Neural progenitor cell (in vitro differentiated cells): ENCODE results near the gene DCP1B. TPM values are rescaled to one million over a fixed set of nuclear protein-coding genes. Genes with fewer than 3 reads are reported as not detected.

Experiments
- DNase-seq: peaks from one replicate; pipeline ENCODE4 v3.0.0-alpha.2; 2016; ENCODE audit warnings: low spot score
- H2AFZ ChIP-seq: fragments of 200-600 bp; sonication (generic); replicated peaks from 2 replicates; pipeline ENCODE4 v1.6.1; 2016; ENCODE audit warnings: antibody characterized with exemption
- H3F3A ChIP-seq: fragments of 200-600 bp; sonication (generic); 2 replicates; pipeline ENCODE4 v1.6.1; 2016; ENCODE audit warnings: antibody characterized with exemption, low read depth
- H3K27ac ChIP-seq: fragments of 200-600 bp; sonication (generic); 2 replicates; pipeline ENCODE4 v1.5.1; 2016; ENCODE audit warnings: mild to moderate bottlenecking
- H3K27me3 ChIP-seq: fragments of 200-600 bp; sonication (generic); 2 replicates; pipeline ENCODE4 v1.6.1; 2016; ENCODE audit warnings: mild to moderate bottlenecking, moderate library complexity
- H3K36me3 ChIP-seq: fragments of 200-600 bp; sonication (generic); 2 replicates; pipeline ENCODE4 v1.5.1; 2016
- H3K4me1 ChIP-seq: fragments of 200-600 bp; sonication (generic); 2 replicates; pipeline ENCODE4 v1.6.1; 2016; ENCODE audit warnings: mixed run types
- H3K4me2 ChIP-seq: fragments of 200-600 bp; sonication (generic); 2 replicates; pipeline ENCODE4 v1.6.1; 2016
- H3K4me3 ChIP-seq: fragments of 200-600 bp; sonication (generic); 2 replicates; pipeline ENCODE4 v1.5.1; 2016
- H3K79me2 ChIP-seq: fragments of 200-600 bp; sonication (generic); 2 replicates; pipeline ENCODE4 v1.6.1; 2016; ENCODE audit warnings: low read depth
- H3K9ac ChIP-seq: fragments of 200-600 bp; sonication (generic); 2 replicates; pipeline ENCODE4 v1.6.1; 2016
- H3K9me3 ChIP-seq: fragments of 200-600 bp; sonication (generic); 2 replicates; pipeline ENCODE4 v1.5.1; 2016; ENCODE audit warnings: low read depth
- H4K20me1 ChIP-seq: fragments of 200-600 bp; sonication (generic); 2 replicates; pipeline ENCODE4 v1.6.1; 2016; ENCODE audit warnings: low read depth
- H3K27ac Mint-ChIP-seq: 3 replicates; pipeline ENCODE4 v1.8.0; 2021; ENCODE audit warnings: mixed read lengths
- H3K27me3 Mint-ChIP-seq: 2 replicates; pipeline ENCODE4 v1.8.0; 2022; ENCODE audit warnings: low read depth, mild to moderate bottlenecking, inconsistent platforms, moderate library complexity, mixed read lengths; ENCODE audit not compliant: insufficient read depth
- H3K36me3 Mint-ChIP-seq: 3 replicates; pipeline ENCODE4 v1.8.0; 2021; ENCODE audit warnings: mixed read lengths
- H3K4me1 Mint-ChIP-seq: 3 replicates; pipeline ENCODE4 v1.8.0; 2021; ENCODE audit warnings: mixed read lengths
- H3K4me3 Mint-ChIP-seq: 3 replicates; pipeline ENCODE4 v1.8.0; 2021; ENCODE audit warnings: mild to moderate bottlenecking, moderate library complexity, mixed read lengths
- H3K9me3 Mint-ChIP-seq: 3 replicates; pipeline ENCODE4 v1.8.0; 2020; ENCODE audit warnings: mixed read lengths
- CTCF ChIP-seq: fragments of 200-600 bp; sonication (generic); IDR thresholded peaks from 2 replicates; pipeline ENCODE4 v1.5.1; 2017; ENCODE audit warnings: antibody characterized with exemption, mild to moderate bottlenecking
- EZH2 ChIP-seq: fragments of 200-600 bp; sonication (generic); IDR thresholded peaks from 2 replicates; pipeline ENCODE4 v1.6.1; 2017; ENCODE audit warnings: antibody characterized with exemption, mild to moderate bottlenecking, moderate library complexity
- EZH2phosphoT487 ChIP-seq: fragments of 200-600 bp; sonication (generic); IDR thresholded peaks from 2 replicates; pipeline ENCODE4 v1.6.1; 2017; ENCODE audit warnings: antibody characterized with exemption
- total RNA-seq: library from RNA; depleted of rRNA; stranded (reverse); fragments of >200 nt; gene quantifications from 2 replicates; pipeline ENCODE4 v1.2.3, GENCODE V29; 2015; ENCODE audit warnings: low replicate concordance

Gene DCP1B
- total RNA-seq, 1 donor from 2014 or later = 20.2 TPM

GRCh38 chr12:2051700-2052621 lies 47.7 kb upstream of the DCP1B start:
- peak overlapping the region; percentile 90 for H2AFZ ChIP-seq
- Mint-ChIP-seq H3K4me3 (peak overlapping the region; percentile 89), H3K27ac (no peak overlapping the region), H3K36me3 (no peaks in the 10 kb centered on the region), H3K9me3 (no peaks in the 10 kb centered on the region), H3K4me1 (peaks cover 16% of the 10 kb centered on the region), H3K27me3 (peaks cover 42% of the 10 kb centered on the region)
- peak overlapping the region; percentile 95 for H3K4me2 ChIP-seq
- H3F3A ChIP-seq = peaks cover 13% of the 10 kb centered on the region
- H3K27ac ChIP-seq = no peak overlapping the region
- no peak for TF ChIP-seq EZH2
- no peak for TF ChIP-seq EZH2phosphoT487
- no peak for TF ChIP-seq CTCF
- H4K20me1 ChIP-seq = no peaks in the 10 kb centered on the region
- H3K79me2 ChIP-seq = no peaks in the 10 kb centered on the region
- no peaks in the 10 kb centered on the region for H3K36me3 ChIP-seq
- peaks cover 3% of the 10 kb centered on the region for H3K4me1 ChIP-seq
- DNase-seq = peak; percentile 77
- peak overlapping the region; percentile 69 for H3K4me3 ChIP-seq
- no peaks in the 10 kb centered on the region for H3K9me3 ChIP-seq
- H3K9ac ChIP-seq = no peak overlapping the region
- peaks cover 78% of the 10 kb centered on the region for H3K27me3 ChIP-seq

- Histone ChIP-seq H3K27me3 (peaks cover 57% of the 10 kb centered on the region), H3K79me2 (no peaks in the 10 kb centered on the region), H3K4me3 (no peak overlapping the region), H3K4me2 (no peak overlapping the region), H2AFZ (no peak overlapping the region), H3K27ac (no peak overlapping the region), H3K4me1 (peaks cover 3% of the 10 kb centered on the region), H4K20me1 (no peaks in the 10 kb centered on the region), H3K9me3 (no peaks in the 10 kb centered on the region), H3K9ac (no peak overlapping the region), H3F3A (peaks cover 13% of the 10 kb centered on the region), H3K36me3 (no peaks in the 10 kb centered on the region)
- no peaks in the 10 kb centered on the region for H3K36me3 Mint-ChIP-seq
- no peaks in the 10 kb centered on the region for H3K9me3 Mint-ChIP-seq
- TF ChIP-seq CTCF (no peak), EZH2 (no peak), EZH2phosphoT487 (no peak)
- peak overlapping the region; percentile 9 for H3K4me3 Mint-ChIP-seq
- H3K27ac Mint-ChIP-seq = no peak overlapping the region
- H3K27me3 Mint-ChIP-seq = peaks cover 36% of the 10 kb centered on the region
- peaks cover 14% of the 10 kb centered on the region for H3K4me1 Mint-ChIP-seq
- DNase-seq = no peak
These were observed 45.6 kb upstream of the DCP1B start for GRCh38 chr12:2049604-2050540.

GRCh38 chr12:2047752-2048151 lies 43.5 kb upstream of the DCP1B start:
- Histone ChIP-seq H3K4me3 (no peak overlapping the region), H3K36me3 (no peaks in the 10 kb centered on the region), H3F3A (peaks cover 3% of the 10 kb centered on the region), H3K9ac (no peak overlapping the region), H3K9me3 (no peaks in the 10 kb centered on the region), H3K27me3 (peaks cover 37% of the 10 kb centered on the region), H3K27ac (no peak overlapping the region), H4K20me1 (no peaks in the 10 kb centered on the region), H3K79me2 (no peaks in the 10 kb centered on the region), H2AFZ (no peak overlapping the region), H3K4me1 (no peaks in the 10 kb centered on the region), H3K4me2 (no peak overlapping the region)
- TF ChIP-seq EZH2 (no peak), EZH2phosphoT487 (no peak), CTCF (no peak)
- no peak overlapping the region for H3K4me3 Mint-ChIP-seq
- no peaks in the 10 kb centered on the region for H3K36me3 Mint-ChIP-seq
- peaks cover 25% of the 10 kb centered on the region for H3K27me3 Mint-ChIP-seq
- H3K9me3 Mint-ChIP-seq = no peaks in the 10 kb centered on the region
- peaks cover 7% of the 10 kb centered on the region for H3K4me1 Mint-ChIP-seq
- H3K27ac Mint-ChIP-seq = no peak overlapping the region
- DNase-seq = no peak
